CD4-positive, alpha-beta memory T cell (primary cell): Measurements from ENCODE around the gene PTPRM. TPM values are rescaled to one million over a fixed set of nuclear protein-coding genes. Genes with fewer than 3 reads are reported as not detected.

ENCODE experiments used
- CTCF ChIA-PET: fragments of 350-600 bp; sonication (Branson Sonifier 250); formaldehyde crosslinking; loops from one replicate; lab custom pipeline; 2021; ENCODE audit warnings: inconsistent platforms; ENCODE audit not compliant: partially characterized antibody; lab: Charles Lee
- POLR2A ChIA-PET: fragments of 350-600 bp; sonication (Branson Sonifier 250); formaldehyde crosslinking; loops from one replicate; lab custom pipeline; 2021; ENCODE audit not compliant: partially characterized antibody; lab: Charles Lee
- DNase-seq, 5 donors: peaks; one replicate each; pipeline versions ENCODE4 v3.0.0 to v3.0.0-alpha.2; 2020 to 2022; ENCODE audit warnings: mixed read lengths in 1 of 5
- H3K27ac ChIP-seq: one replicate; pipeline ENCODE4 v1.7.0; 2013; ENCODE audit warnings: low read depth, low read length
- H3K27me3 ChIP-seq: 2 replicates; pipeline ENCODE4 v1.7.0; 2013; ENCODE audit warnings: mild to moderate bottlenecking, low read length, moderate library complexity; ENCODE audit not compliant: insufficient read depth
- H3K36me3 ChIP-seq: 2 replicates; pipeline ENCODE4 v1.7.0; 2013; ENCODE audit warnings: mild to moderate bottlenecking, low read length, moderate library complexity; ENCODE audit not compliant: insufficient read depth
- H3K4me1 ChIP-seq: 2 replicates; pipeline ENCODE4 v1.7.0; 2013; ENCODE audit warnings: mild to moderate bottlenecking, low read length, moderate library complexity; ENCODE audit not compliant: insufficient read depth
- H3K4me3 ChIP-seq, 2 donors: one replicate each; pipeline ENCODE4 v1.7.0; 2013; ENCODE audit warnings: low read length in 2 of 2, mild to moderate bottlenecking in 1 of 2
- H3K9me3 ChIP-seq, 2 donors: one replicate each; pipeline ENCODE4 v1.7.0; 2013; ENCODE audit warnings: low read length in 2 of 2, control low read depth in 1 of 2; ENCODE audit not compliant: control insufficient read depth in 1 of 2
- H3K27ac Mint-ChIP-seq, 7 donors: one replicate each; pipeline ENCODE4 v1.8.0; 2020 to 2021; ENCODE audit warnings: mixed read lengths in 7 of 7, mild to moderate bottlenecking in 6 of 7, inconsistent platforms in 3 of 7, moderate library complexity in 3 of 7
- H3K27me3 Mint-ChIP-seq, 2 donors: one replicate each; pipeline ENCODE4 v1.8.0; 2020 to 2021; ENCODE audit warnings: mixed read lengths in 2 of 2
- H3K36me3 Mint-ChIP-seq, 2 donors: one replicate each; pipeline ENCODE4 v1.8.0; 2020 to 2021; ENCODE audit warnings: mixed read lengths in 2 of 2, inconsistent platforms in 1 of 2, mild to moderate bottlenecking in 1 of 2
- H3K4me1 Mint-ChIP-seq, 4 donors: one replicate each; pipeline ENCODE4 v1.8.0; 2020 to 2021; ENCODE audit warnings: mixed read lengths in 4 of 4, mild to moderate bottlenecking in 1 of 4
- H3K4me3 Mint-ChIP-seq, 8 donors: one replicate each; pipeline ENCODE4 v1.8.0; 2020 to 2021; ENCODE audit warnings: mixed read lengths in 8 of 8, mild to moderate bottlenecking in 7 of 8, moderate library complexity in 6 of 8, inconsistent platforms in 3 of 8
- H3K9me3 Mint-ChIP-seq, 8 donors: one replicate each; pipeline ENCODE4 v1.8.0; 2020 to 2021; ENCODE audit warnings: mixed read lengths in 8 of 8, mild to moderate bottlenecking in 5 of 8, inconsistent platforms in 3 of 8, moderate library complexity in 1 of 8
- intact Hi-C: fragments of 100-400 bp; cut with micrococcal nuclease; formaldehyde crosslinking; loops from one replicate; pipeline ENCODE4 v1.15.1; 2023
- polyA plus RNA-seq, 2 donors: library from polyadenylated mRNA; unstranded; fragments of 300-500 nt; fragmentation: Illumina TruSeq; gene quantifications; one replicate each; pipeline ENCODE4 v1.2.3, GENCODE V29; 2021
- total RNA-seq, 2 experiments: library from RNA; stranded (reverse); gene quantifications; one replicate each; pipeline ENCODE4 v1.2.3, GENCODE V29; 2021

PTPRM gene
- total and polyA plus RNA-seq, 4 experiments from 2014 or later, result 6.7 to 20.1 (median 12.9) TPM

- no peak overlapping the region for H3K4me3 Mint-ChIP-seq
- peaks cover 4 to 5% of the 10 kb centered on the region in 2 donors for H3K27me3 Mint-ChIP-seq
- H3K27ac Mint-ChIP-seq, result no peak overlapping the region
- CTCF ChIA-PET, result no interaction called here
- Histone ChIP-seq H3K4me1 (no peaks in the 10 kb centered on the region), H3K9me3 (no peaks in the 10 kb centered on the region), H3K36me3 (no peaks in the 10 kb centered on the region), H3K27me3 (no peaks in the 10 kb centered on the region), H3K4me3 (no peak overlapping the region), H3K27ac (no peak overlapping the region)
- DNase-seq, result no peak
- H3K4me1 Mint-ChIP-seq, result no peaks in the 10 kb centered on the region
- POLR2A ChIA-PET, result no interaction called here
- intact Hi-C loops, result no loop called here
- peaks cover 0 to 2% (median 0%) of the 10 kb centered on the region in 8 donors for H3K9me3 Mint-ChIP-seq
- H3K36me3 Mint-ChIP-seq, result no peaks in the 10 kb centered on the region
Observed at GRCh38 chr18:8454136-8454535, 887.0 kb downstream of the PTPRM start.

DNA sequence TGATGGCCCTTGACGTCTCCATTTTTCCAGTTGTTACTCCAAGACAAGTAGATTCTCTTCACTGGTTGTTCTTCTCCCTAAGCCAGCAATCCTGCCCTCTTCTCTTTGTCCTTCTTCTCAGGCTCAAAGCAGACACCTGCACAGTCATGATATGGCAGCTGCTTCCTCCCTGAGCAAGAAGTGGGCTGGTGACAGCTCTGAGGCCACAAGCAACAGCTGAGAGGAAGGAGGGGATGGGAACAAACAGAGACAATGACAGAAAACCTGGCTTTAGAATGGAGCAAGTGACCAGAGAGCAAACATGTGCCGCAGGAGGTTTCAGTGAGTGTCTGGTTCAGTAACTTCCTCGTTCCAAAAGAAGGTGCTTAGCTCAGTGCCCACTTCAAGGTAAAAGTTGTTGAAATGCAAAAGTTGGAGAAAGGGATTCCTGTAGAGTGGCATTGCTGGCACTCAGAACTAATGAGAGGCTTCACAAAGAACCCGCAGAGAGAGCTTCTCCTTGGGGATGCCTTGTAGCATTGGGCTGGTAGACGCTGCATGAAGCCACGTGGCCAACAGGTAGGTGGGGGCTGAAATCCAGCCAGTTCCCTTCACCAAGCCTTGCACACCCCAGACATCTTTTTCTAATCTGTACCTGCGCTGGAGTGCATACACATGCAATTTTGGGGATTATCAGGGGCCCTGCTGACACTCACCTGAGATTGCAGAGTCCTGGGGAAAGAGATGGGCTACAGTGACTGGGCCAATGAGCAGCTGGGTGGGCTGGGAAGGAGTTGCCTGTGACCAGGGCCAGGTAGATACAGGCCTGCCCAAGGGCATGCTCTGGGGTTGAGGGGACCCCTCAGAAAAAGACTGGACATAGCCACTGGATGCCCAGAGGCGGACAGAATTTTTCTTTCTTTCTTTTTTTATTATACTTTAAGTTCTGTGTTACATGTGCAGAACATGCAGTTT is 888.8 kb downstream of the PTPRM start:
- H3K36me3 ChIP-seq, result no peaks in the 10 kb centered on the region
- intact Hi-C loops, result no loop called here
- no peaks in the 10 kb centered on the region for H3K9me3 ChIP-seq
- Mint-ChIP-seq H3K27me3 (peaks cover 1 to 2% of the 10 kb centered on the region in 2 donors), H3K4me3 (no peak overlapping the region), H3K27ac (no peak overlapping the region), H3K36me3 (no peaks in the 10 kb centered on the region), H3K4me1 (no peaks in the 10 kb centered on the region), H3K9me3 (peaks cover 0 to 4% (median 0%) of the 10 kb centered on the region in 8 donors)
- no peaks in the 10 kb centered on the region for H3K27me3 ChIP-seq
- H3K4me3 ChIP-seq, result no peak overlapping the region
- ChIA-PET CTCF (no interaction called here), POLR2A (no interaction called here)
- no peak overlapping the region for H3K27ac ChIP-seq
- H3K4me1 ChIP-seq, result no peaks in the 10 kb centered on the region
- no peak for DNase-seq
